GM12878 (cell line): Measurements from ENCODE around the gene CDKN2A. TPM values are rescaled to one million over a fixed set of nuclear protein-coding genes. Genes with fewer than 3 reads are reported as not detected.

ENCODE experiments used
- ATAC-seq: fragments of 200-7000 bp; cut with Tn5 transposase; 3 replicates; pipeline ENCODE4 v1.9.1; 2020; ENCODE audit warnings: mild to moderate bottlenecking, moderate library complexity
- BruUV-seq: library from RNA; stranded (reverse); fragments of 400-500 nt; replicated peaks from 2 replicates; lab custom pipeline; 2021; lab: Mats Ljungman, UMichigan
- CTCF ChIA-PET: fragments of 300-600 bp; sonication (Branson Sonifier 250); formaldehyde crosslinking; extraction: SDS; loops from one replicate; lab custom pipeline; 2021; ENCODE audit warnings: inconsistent platforms; lab: Yijun Ruan, JAX
- POLR2A ChIA-PET: fragments of 350-600 bp; formaldehyde crosslinking; extraction: SDS; loops from one replicate; lab custom pipeline; 2021; ENCODE audit warnings: inconsistent platforms; lab: Charles Lee
- RAD21 ChIA-PET: fragments of 300-600 bp; sonication (Branson Sonifier 250); formaldehyde crosslinking; loops from one replicate; lab custom pipeline; 2023; ENCODE audit warnings: antibody characterized with exemption; ENCODE audit not compliant: unreplicated experiment; lab: Charles Lee
- SMC1A ChIA-PET: fragments of 300-600 bp; sonication (Branson Sonifier 250); formaldehyde crosslinking; loops from one replicate; lab custom pipeline; 2023; ENCODE audit not compliant: unreplicated experiment, uncharacterized antibody; lab: Charles Lee
- DNase-seq: peaks from one replicate; pipeline ENCODE4 v3.0.0-alpha.2; 2011; ENCODE audit warnings: low read depth, low spot score
- FAIRE-seq: peaks from 3 replicates; lab custom pipeline; 2011; peaks lifted over from hg19 to GRCh38; lab: Jason Lieb, UNC
- H2AFZ ChIP-seq: 2 replicates; pipeline ENCODE4 v1.6.0; 2011; ENCODE audit warnings: low read depth, low read length, control low read depth; ENCODE audit not compliant: control insufficient read depth
- H3K27ac ChIP-seq: 2 replicates; pipeline ENCODE4 v1.5.1; 2011; ENCODE audit warnings: control low read depth; ENCODE audit not compliant: control insufficient read depth, insufficient read depth
- H3K27me3 ChIP-seq, 2 experiments: replicated peaks in 1 of 2; 2 replicates each; pipeline versions ENCODE4 v1.6.0 to v1.6.1; 2011; ENCODE audit warnings: low read length in 1 of 2; ENCODE audit not compliant: control insufficient read depth in 2 of 2, insufficient read depth in 2 of 2
- H3K36me3 ChIP-seq, 2 experiments: 2 replicates each; pipeline ENCODE4 v1.5.1; 2011; ENCODE audit warnings: low read length in 1 of 2; ENCODE audit not compliant: control insufficient read depth in 2 of 2, insufficient read depth in 2 of 2
- H3K4me1 ChIP-seq: 2 replicates; pipeline ENCODE4 v1.6.1; 2011; ENCODE audit warnings: mild to moderate bottlenecking, low read length, moderate library complexity, mixed read lengths; ENCODE audit not compliant: control insufficient read depth, insufficient read depth
- H3K4me2 ChIP-seq: 2 replicates; pipeline ENCODE4 v1.6.0; 2011; ENCODE audit warnings: control low read depth; ENCODE audit not compliant: control insufficient read depth, insufficient read depth
- H3K4me3 ChIP-seq: fragments of 200-600 bp; sonication (generic); 2 replicates; pipeline ENCODE4 v1.5.1; 2016
- H3K79me2 ChIP-seq: 2 replicates; pipeline ENCODE4 v1.6.0; 2011; ENCODE audit warnings: low read length; ENCODE audit not compliant: control insufficient read depth, insufficient read depth
- H3K9ac ChIP-seq: 2 replicates; pipeline ENCODE4 v1.8.0; 2011; ENCODE audit warnings: low read length, control low read depth, mixed read lengths; ENCODE audit not compliant: control insufficient read depth, insufficient read depth
- H3K9me3 ChIP-seq: replicated peaks from 3 replicates; pipeline ENCODE4 v1.5.1; 2011; ENCODE audit warnings: mild to moderate bottlenecking, low read length; ENCODE audit not compliant: control insufficient read depth, insufficient read depth
- H4K20me1 ChIP-seq: 2 replicates; pipeline ENCODE4 v1.6.0; 2011; ENCODE audit not compliant: control insufficient read depth, insufficient read depth
- CHD1 ChIP-seq: IDR thresholded peaks from 2 replicates; pipeline ENCODE4 v1.6.1; 2012; ENCODE audit warnings: low read depth, low read length, improper control_type of control experiment
- GABPA ChIP-seq: IDR thresholded peaks from 2 replicates; pipeline ENCODE4 v1.6.1; 2014; ENCODE audit warnings: antibody characterized with exemption, low read depth, mild to moderate bottlenecking, inconsistent platforms
- NR2F1 ChIP-seq: fragments of 450-650 bp; conservative IDR thresholded peaks from 2 replicates; pipeline ENCODE4 v1.6.1; 2017; ENCODE audit warnings: mild to moderate bottlenecking
- RAD51 ChIP-seq: fragments of 450-650 bp; IDR thresholded peaks from 2 replicates; pipeline ENCODE4 v1.6.1; 2016; ENCODE audit warnings: moderate library complexity, mild to moderate bottlenecking, inconsistent platforms
- RCOR1 ChIP-seq: conservative IDR thresholded peaks from 2 replicates; pipeline ENCODE4 v1.6.1; 2012; ENCODE audit warnings: low read depth, low read length, improper control_type of control experiment
- SREBF1 ChIP-seq: IDR thresholded peaks from 2 replicates; pipeline ENCODE4 v1.6.1; 2012; ENCODE audit warnings: mild to moderate bottlenecking, low read length
- TBL1XR1 ChIP-seq: IDR thresholded peaks from 2 replicates; pipeline ENCODE4 v1.6.1; 2012; ENCODE audit warnings: low read depth, low read length, improper control_type of control experiment
- YBX1 ChIP-seq: fragments of 450-650 bp; IDR thresholded peaks from 2 replicates; pipeline ENCODE4 v1.6.1; 2016; ENCODE audit warnings: antibody characterized with exemption
- ZBTB40 ChIP-seq: fragments of 450-650 bp; IDR thresholded peaks from 2 replicates; pipeline ENCODE4 v1.6.1; 2016; ENCODE audit warnings: mild to moderate bottlenecking, moderate library complexity, borderline replicate concordance
- ZNF687 ChIP-seq: fragments of 450-650 bp; IDR thresholded peaks from 2 replicates; pipeline ENCODE4 v1.6.1; 2017; ENCODE audit warnings: mild to moderate bottlenecking, moderate library complexity
- WGBS: methylation state at CpG from one replicate; pipeline ENCODE4 v1.1.6; 2016; ENCODE audit warnings: low lambda C conversion rate; ENCODE audit not compliant: insufficient replicate concordance, insufficient coverage; ENCODE audit errors: missing lambda C conversion rate; 5-methylcytosine and 5-hydroxymethylcytosine counted together
- in situ Hi-C: fragments of 300-500 bp; cut with MboI; formaldehyde crosslinking; loops from 9 replicates; pipeline ENCODE4 v1.14.3; 2018; ENCODE audit warnings: mixed read lengths
- intact Hi-C: fragments of 100-400 bp; cut with micrococcal nuclease; formaldehyde crosslinking; loops from one replicate; pipeline ENCODE4 v1.14.2; 2022; ENCODE audit not compliant: unreplicated experiment
- polyA plus RNA-seq, 11 experiments: library from polyadenylated mRNA; depleted of rRNA in 4 of 11; unstranded in 6 of 11; stranded (reverse) in 5 of 11; fragments of >200 nt; fragmentation: Nextera tagmentation in 4 of 11; fragmentation: Illumina TruSeq in 1 of 11; extraction: Ambion mirVana in 4 of 11; extraction: Trizol in 1 of 11; gene quantifications; 1 replicate in 1 of 11; 2 replicates in 10 of 11; pipeline versions ENCODE4 v1.2.1 to v1.2.3, GENCODE V29; 2011 to 2016; ENCODE audit warnings: inconsistent platforms in 2 of 11, missing spikeins in 2 of 11, low read depth in 1 of 11
- total RNA-seq, 4 experiments: library from RNA; depleted of rRNA in 3 of 4; stranded (reverse); fragments of >200 nt in 3 of 4; fragmentation: Illumina TruSeq in 1 of 4; extraction: Trizol in 1 of 4; gene quantifications; 2 replicates each; pipeline versions ENCODE4 v1.2.1 to v1.2.3, GENCODE V29; 2013 to 2021
- TF ChIP-seq, protein P1 (sequence below): fragments of 150-350 bp; IDR thresholded peaks from 2 replicates; pipeline ENCODE4 v1.6.1; 2016; ENCODE audit warnings: low read depth, low read length

The CDKN2A gene
- total and polyA plus RNA-seq, 10 of the 15 experiments (the other 5 are each of a cell fraction or from before 2014, with no cell fraction given), result 0.84 to 41.2 (median 18.4) TPM

DNA sequence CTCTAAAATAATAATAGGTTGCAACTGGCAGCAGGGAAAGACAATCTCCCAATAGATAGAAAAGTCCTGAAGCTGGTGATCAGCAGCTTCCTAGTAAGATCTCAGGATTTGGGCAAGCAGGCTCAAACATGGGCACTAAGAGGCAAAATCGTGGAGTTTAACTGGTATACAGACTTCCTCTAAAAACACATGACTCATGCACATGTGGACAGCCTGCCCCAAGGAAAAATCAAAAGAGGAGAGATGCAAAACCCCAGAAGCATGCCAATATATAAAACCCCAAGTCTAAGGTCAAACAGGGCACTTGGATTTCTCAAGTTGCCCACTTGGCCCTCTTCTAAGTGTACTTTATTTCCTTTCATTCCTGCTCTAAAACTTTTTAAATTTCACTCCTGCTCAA lies 62.8 kb downstream of the CDKN2A start:
- Histone ChIP-seq H3K4me1 (no peaks in the 10 kb centered on the region), H3K79me2 (no peaks in the 10 kb centered on the region), H3K27ac (no peak overlapping the region), H2AFZ (no peak overlapping the region), H3K9ac (no peak overlapping the region), H3K9me3 (no peaks in the 10 kb centered on the region), H3K4me2 (no peak overlapping the region), H3K36me3 (no peaks in the 10 kb centered on the region), H4K20me1 (no peaks in the 10 kb centered on the region), H3K4me3 (no peak overlapping the region), H3K27me3 (no peaks in the 10 kb centered on the region)
- DNase-seq (no peak), FAIRE-seq (no peak), ATAC-seq (no peak)
- in situ Hi-C loops (no loop called here), intact Hi-C loops (no loop called here)
- 78% methylated on average over 1 of the region's 1 CpG for WGBS
- BruUV-seq, result no TSS peak
- ChIA-PET CTCF (no interaction called here), RAD21 (no interaction called here), SMC1A (no interaction called here), POLR2A (no interaction called here)
- TF ChIP-seq GABPA, result no peak
- no peak for TF ChIP-seq SREBF1
- no peak for TF ChIP-seq ZNF687
- TF ChIP-seq ZBTB40, result no peak
- TF ChIP-seq RAD51, result no peak
- TF ChIP-seq RCOR1, result no peak
- no peak for TF ChIP-seq NR2F1
- TF ChIP-seq, protein P1, sequence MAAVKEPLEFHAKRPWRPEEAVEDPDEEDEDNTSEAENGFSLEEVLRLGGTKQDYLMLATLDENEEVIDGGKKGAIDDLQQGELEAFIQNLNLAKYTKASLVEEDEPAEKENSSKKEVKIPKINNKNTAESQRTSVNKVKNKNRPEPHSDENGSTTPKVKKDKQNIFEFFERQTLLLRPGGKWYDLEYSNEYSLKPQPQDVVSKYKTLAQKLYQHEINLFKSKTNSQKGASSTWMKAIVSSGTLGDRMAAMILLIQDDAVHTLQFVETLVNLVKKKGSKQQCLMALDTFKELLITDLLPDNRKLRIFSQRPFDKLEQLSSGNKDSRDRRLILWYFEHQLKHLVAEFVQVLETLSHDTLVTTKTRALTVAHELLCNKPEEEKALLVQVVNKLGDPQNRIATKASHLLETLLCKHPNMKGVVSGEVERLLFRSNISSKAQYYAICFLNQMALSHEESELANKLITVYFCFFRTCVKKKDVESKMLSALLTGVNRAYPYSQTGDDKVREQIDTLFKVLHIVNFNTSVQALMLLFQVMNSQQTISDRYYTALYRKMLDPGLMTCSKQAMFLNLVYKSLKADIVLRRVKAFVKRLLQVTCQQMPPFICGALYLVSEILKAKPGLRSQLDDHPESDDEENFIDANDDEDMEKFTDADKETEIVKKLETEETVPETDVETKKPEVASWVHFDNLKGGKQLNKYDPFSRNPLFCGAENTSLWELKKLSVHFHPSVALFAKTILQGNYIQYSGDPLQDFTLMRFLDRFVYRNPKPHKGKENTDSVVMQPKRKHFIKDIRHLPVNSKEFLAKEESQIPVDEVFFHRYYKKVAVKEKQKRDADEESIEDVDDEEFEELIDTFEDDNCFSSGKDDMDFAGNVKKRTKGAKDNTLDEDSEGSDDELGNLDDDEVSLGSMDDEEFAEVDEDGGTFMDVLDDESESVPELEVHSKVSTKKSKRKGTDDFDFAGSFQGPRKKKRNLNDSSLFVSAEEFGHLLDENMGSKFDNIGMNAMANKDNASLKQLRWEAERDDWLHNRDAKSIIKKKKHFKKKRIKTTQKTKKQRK, result no peak
- TF ChIP-seq YBX1, result no peak
- no peak for TF ChIP-seq CHD1
- TF ChIP-seq TBL1XR1, result no peak
